HepG2 (cell line): ENCODE data around the gene ZNF169. TPM values are rescaled to one million over a fixed set of nuclear protein-coding genes. Genes with fewer than 3 reads are reported as not detected.

Source experiments
- ADNP ChIP-seq: sonication (generic); formaldehyde crosslinking; IDR thresholded peaks from 2 replicates; pipeline ENCODE4 v1.4.0; 2020; ENCODE audit warnings: missing genetic modification reagents
- GLI4 ChIP-seq: sonication (generic); formaldehyde crosslinking; IDR thresholded peaks from 2 replicates; pipeline ENCODE4 v1.5.1; 2020; ENCODE audit warnings: missing genetic modification reagents, mild to moderate bottlenecking, moderate library complexity, borderline replicate concordance
- HES4 ChIP-seq: sonication (generic); formaldehyde crosslinking; IDR thresholded peaks from 2 replicates; pipeline ENCODE4 v1.9.0; 2021; ENCODE audit warnings: mild to moderate bottlenecking, missing genetic modification reagents, borderline replicate concordance
- HOXA5 ChIP-seq: sonication (generic); formaldehyde crosslinking; IDR thresholded peaks from 2 replicates; pipeline ENCODE4 v1.4.0; 2020; ENCODE audit warnings: missing genetic modification reagents
- SAP130 ChIP-seq: IDR thresholded peaks from 2 replicates; pipeline ENCODE4 v1.6.1; 2016; ENCODE audit warnings: low read depth
- SOX6 ChIP-seq, 2 experiments: fragments of 450-650 bp in 1 of 2; sonication (generic) in 1 of 2; formaldehyde crosslinking in 1 of 2; IDR thresholded peaks; 2 replicates each; pipeline versions ENCODE4 v1.4.0 to v1.6.1; 2017 to 2020; ENCODE audit warnings: antibody characterized with exemption in 1 of 2, mild to moderate bottlenecking in 1 of 2, missing genetic modification reagents in 1 of 2
- ZFX ChIP-seq: sonication (generic); formaldehyde crosslinking; IDR thresholded peaks from 2 replicates; pipeline ENCODE4 v1.4.0; 2020; ENCODE audit warnings: mild to moderate bottlenecking, low read depth, missing genetic modification reagents, moderate library complexity
- ZNF446 ChIP-seq: sonication (generic); formaldehyde crosslinking; IDR thresholded peaks from 2 replicates; pipeline ENCODE4 v1.5.0; 2020; ENCODE audit warnings: mild to moderate bottlenecking, missing genetic modification reagents
- ZNF619 ChIP-seq: sonication (generic); formaldehyde crosslinking; IDR thresholded peaks from 2 replicates; pipeline ENCODE4 v1.4.0; 2020; ENCODE audit warnings: mild to moderate bottlenecking, missing genetic modification reagents
- ZNF644 ChIP-seq: IDR thresholded peaks from 2 replicates; pipeline ENCODE4 v1.6.1; 2016; ENCODE audit warnings: low read depth
- polyA plus RNA-seq, 8 experiments: library from polyadenylated mRNA; depleted of rRNA in 3 of 8; stranded (reverse) in 7 of 8; unstranded in 1 of 8; fragments of >200 nt; fragmentation: Illumina TruSeq in 4 of 8; extraction: Trizol in 4 of 8; gene quantifications; 2 replicates each; pipeline versions ENCODE4 v1.2.1 to v1.2.3, GENCODE V29; 2011 to 2016; ENCODE audit warnings: low read depth in 4 of 8, missing spikeins in 1 of 8, mixed read lengths in 1 of 8; ENCODE audit not compliant: insufficient read depth in 1 of 8
- total RNA-seq, 5 experiments: library from RNA; depleted of rRNA; stranded (reverse); fragments of >200 nt; fragmentation: Illumina TruSeq; extraction: Trizol; gene quantifications; 2 replicates each; pipeline ENCODE4 v1.2.3, GENCODE V29; 2016; ENCODE audit warnings: low read depth in 1 of 5
- TF ChIP-seq, protein P1 (sequence below): sonication (generic); formaldehyde crosslinking; IDR thresholded peaks from 2 replicates; pipeline ENCODE4 v1.9.0; 2021; ENCODE audit warnings: missing genetic modification reagents, mild to moderate bottlenecking, borderline replicate concordance
- TF ChIP-seq, protein P2 (sequence below): sonication (generic); formaldehyde crosslinking; IDR thresholded peaks from 2 replicates; pipeline ENCODE4 v1.8.0; 2022; ENCODE audit warnings: low read depth, missing genetic modification reagents
- TF ChIP-seq, protein P3 (sequence below): IDR thresholded peaks from 2 replicates; pipeline ENCODE4 v1.6.1; 2012; ENCODE audit warnings: low read length, improper control_type of control experiment

Gene ZNF169
- total and polyA plus RNA-seq, 2 of the 13 experiments (the other 11 are each of a cell fraction or from before 2014, with no cell fraction given), result 2.1 to 6.3 TPM

DNA sequence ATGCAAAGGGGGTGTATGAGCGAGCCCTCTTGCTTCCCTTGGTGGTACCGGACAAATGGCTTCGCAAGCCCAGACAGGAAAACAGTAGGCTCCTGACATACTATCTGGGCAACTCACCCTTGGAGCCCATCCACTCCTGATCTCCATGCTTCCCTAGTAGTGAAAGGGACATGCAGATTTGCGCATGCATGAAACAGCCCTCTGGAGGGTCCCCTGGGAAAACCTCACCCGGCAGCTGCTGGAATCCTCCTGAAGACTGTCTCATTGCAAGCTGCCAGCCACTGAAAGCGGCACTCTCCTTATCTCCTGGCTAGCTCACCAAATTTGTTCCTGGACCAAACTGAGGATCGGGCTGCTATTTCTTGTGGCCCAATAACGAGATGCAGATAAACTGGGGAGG lies 10.2 kb downstream of the ZNF169 start (continued):
- TF ChIP-seq, protein P1, sequence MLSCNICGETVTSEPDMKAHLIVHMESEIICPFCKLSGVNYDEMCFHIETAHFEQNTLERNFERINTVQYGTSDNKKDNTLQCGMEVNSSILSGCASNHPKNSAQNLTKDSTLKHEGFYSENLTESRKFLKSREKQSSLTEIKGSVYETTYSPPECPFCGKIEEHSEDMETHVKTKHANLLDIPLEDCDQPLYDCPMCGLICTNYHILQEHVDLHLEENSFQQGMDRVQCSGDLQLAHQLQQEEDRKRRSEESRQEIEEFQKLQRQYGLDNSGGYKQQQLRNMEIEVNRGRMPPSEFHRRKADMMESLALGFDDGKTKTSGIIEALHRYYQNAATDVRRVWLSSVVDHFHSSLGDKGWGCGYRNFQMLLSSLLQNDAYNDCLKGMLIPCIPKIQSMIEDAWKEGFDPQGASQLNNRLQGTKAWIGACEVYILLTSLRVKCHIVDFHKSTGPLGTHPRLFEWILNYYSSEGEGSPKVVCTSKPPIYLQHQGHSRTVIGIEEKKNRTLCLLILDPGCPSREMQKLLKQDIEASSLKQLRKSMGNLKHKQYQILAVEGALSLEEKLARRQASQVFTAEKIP, result no peak
- TF ChIP-seq SAP130 (peak; percentile 4; the same call in 1 of the 2 replicates), ADNP (CRISPR knock-in tag) (no peak), ZNF644 (CRISPR knock-in tag) (0 out of 2 replicates have a peak, but pooled peaks have one; percentile 28), HOXA5 (CRISPR knock-in tag) (0 out of 2 replicates have a peak, but pooled peaks have one; percentile 46), ZFX (CRISPR knock-in tag) (0 out of 2 replicates have a peak, but pooled peaks have one; percentile 11), ZNF446 (CRISPR knock-in tag) (no peak), GLI4 (CRISPR knock-in tag) (peak; percentile 48; the same call in 1 of the 2 replicates), SOX6 (IDR thresholded peaks at IDR 0.05) (no peak), SOX6 (CRISPR knock-in tag; IDR thresholded peaks at IDR 0.05) (no peak), ZNF619 (CRISPR knock-in tag) (no peak), HES4 (no peak)
- TF ChIP-seq, protein P2, sequence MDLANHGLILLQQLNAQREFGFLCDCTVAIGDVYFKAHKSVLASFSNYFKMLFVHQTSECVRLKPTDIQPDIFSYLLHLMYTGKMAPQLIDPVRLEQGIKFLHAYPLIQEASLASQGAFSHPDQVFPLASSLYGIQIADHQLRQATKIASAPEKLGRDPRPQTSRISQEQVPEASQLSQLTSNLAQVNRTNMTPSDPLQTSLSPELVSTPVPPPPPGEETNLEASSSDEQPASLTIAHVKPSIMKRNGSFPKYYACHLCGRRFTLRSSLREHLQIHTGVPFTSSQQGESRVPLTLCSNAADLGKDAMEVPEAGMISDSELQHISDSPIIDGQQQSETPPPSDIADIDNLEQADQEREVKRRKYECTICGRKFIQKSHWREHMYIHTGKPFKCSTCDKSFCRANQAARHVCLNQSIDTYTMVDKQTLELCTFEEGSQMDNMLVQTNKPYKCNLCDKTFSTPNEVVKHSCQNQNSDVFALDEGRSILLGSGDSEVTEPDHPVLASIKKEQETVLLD (CRISPR knock-in tag), result no peak
- TF ChIP-seq, protein P3, sequence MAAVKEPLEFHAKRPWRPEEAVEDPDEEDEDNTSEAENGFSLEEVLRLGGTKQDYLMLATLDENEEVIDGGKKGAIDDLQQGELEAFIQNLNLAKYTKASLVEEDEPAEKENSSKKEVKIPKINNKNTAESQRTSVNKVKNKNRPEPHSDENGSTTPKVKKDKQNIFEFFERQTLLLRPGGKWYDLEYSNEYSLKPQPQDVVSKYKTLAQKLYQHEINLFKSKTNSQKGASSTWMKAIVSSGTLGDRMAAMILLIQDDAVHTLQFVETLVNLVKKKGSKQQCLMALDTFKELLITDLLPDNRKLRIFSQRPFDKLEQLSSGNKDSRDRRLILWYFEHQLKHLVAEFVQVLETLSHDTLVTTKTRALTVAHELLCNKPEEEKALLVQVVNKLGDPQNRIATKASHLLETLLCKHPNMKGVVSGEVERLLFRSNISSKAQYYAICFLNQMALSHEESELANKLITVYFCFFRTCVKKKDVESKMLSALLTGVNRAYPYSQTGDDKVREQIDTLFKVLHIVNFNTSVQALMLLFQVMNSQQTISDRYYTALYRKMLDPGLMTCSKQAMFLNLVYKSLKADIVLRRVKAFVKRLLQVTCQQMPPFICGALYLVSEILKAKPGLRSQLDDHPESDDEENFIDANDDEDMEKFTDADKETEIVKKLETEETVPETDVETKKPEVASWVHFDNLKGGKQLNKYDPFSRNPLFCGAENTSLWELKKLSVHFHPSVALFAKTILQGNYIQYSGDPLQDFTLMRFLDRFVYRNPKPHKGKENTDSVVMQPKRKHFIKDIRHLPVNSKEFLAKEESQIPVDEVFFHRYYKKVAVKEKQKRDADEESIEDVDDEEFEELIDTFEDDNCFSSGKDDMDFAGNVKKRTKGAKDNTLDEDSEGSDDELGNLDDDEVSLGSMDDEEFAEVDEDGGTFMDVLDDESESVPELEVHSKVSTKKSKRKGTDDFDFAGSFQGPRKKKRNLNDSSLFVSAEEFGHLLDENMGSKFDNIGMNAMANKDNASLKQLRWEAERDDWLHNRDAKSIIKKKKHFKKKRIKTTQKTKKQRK, result no peak
- TF ChIP-seq, all 625 proteins: peak for 6
